HCT116 (cell line): ENCODE data around the gene FSIP1. TPM values are rescaled to one million over a fixed set of nuclear protein-coding genes. Genes with fewer than 3 reads are reported as not detected.

Experiments
- ATAC-seq: fragments of 200-7000 bp; cut with Tn5 transposase; 2 replicates; pipeline ENCODE4 v1.9.1; 2020; ENCODE audit warnings: mild to moderate bottlenecking, moderate library complexity
- BruUV-seq: library from RNA; stranded (reverse); fragments of 400-500 nt; replicated peaks from 2 replicates; lab custom pipeline; 2021; lab: Mats Ljungman, UMichigan
- CTCF ChIA-PET: fragments of 300-600 bp; sonication (Branson Sonifier 250); formaldehyde crosslinking; loops from one replicate; lab custom pipeline; 2021; ENCODE audit warnings: antibody characterized with exemption; lab: Charles Lee
- POLR2A ChIA-PET: fragments of 300-600, 350-600 bp; sonication (Branson Sonifier 250); formaldehyde crosslinking; loops from one replicate; lab custom pipeline; 2021; ENCODE audit warnings: antibody characterized with exemption; lab: Charles Lee
- RAD21 ChIA-PET, 2 experiments: fragments of 300-600 bp; sonication (Branson Sonifier 250); formaldehyde crosslinking; loops; one replicate each; lab custom pipeline; 2023; ENCODE audit warnings: low total read pairs in 2 of 2; ENCODE audit not compliant: uncharacterized antibody in 2 of 2, unreplicated experiment in 2 of 2, low non-redundant PET in 1 of 2; lab: Charles Lee
- DNase-seq: peaks from one replicate; pipeline ENCODE4 v3.0.0-alpha.2; 2010; ENCODE audit warnings: low read depth, low spot score
- H2AFZ ChIP-seq: fragments of 200-600 bp; shearing (Covaris generic), sonication (generic); 2 replicates; pipeline ENCODE4 v1.6.1; 2017; ENCODE audit warnings: low read depth, mixed run types, mixed read lengths, antibody characterized with exemption, low read length; ENCODE audit not compliant: poor library complexity, severe bottlenecking
- H3K27ac ChIP-seq: 2 replicates; pipeline ENCODE4 v1.5.1; 2012; ENCODE audit warnings: low read depth, low read length
- H3K27me3 ChIP-seq: fragments of 200-600 bp; sonication (generic); 2 replicates; pipeline ENCODE4 v1.6.1; 2016; ENCODE audit warnings: mixed run types, low read length, mixed read lengths; ENCODE audit not compliant: insufficient read depth
- H3K36me3 ChIP-seq, 2 experiments: fragments of 200-500 bp in 1 of 2; fragments of 200-600 bp in 1 of 2; sonication (Bioruptor generic) in 1 of 2; sonication (generic) in 1 of 2; 2 replicates each; pipeline versions ENCODE4 v1.5.1 to v1.6.1; 2014 to 2016; ENCODE audit warnings: low read length in 2 of 2, inconsistent platforms in 1 of 2, mixed read lengths in 1 of 2, mixed run types in 1 of 2; ENCODE audit not compliant: insufficient read depth in 2 of 2, control insufficient read depth in 1 of 2
- H3K4me1 ChIP-seq, 2 experiments: fragments of 200-600 bp in 1 of 2; sonication (generic) in 1 of 2; 2 replicates each; pipeline versions ENCODE4 v1.5.1 to v1.6.1; 2012 to 2017; ENCODE audit warnings: low read length in 2 of 2, inconsistent platforms in 1 of 2, mild to moderate bottlenecking in 1 of 2, mixed read lengths in 1 of 2, mixed run types in 1 of 2, moderate library complexity in 1 of 2; ENCODE audit not compliant: insufficient read depth in 2 of 2, control insufficient read depth in 1 of 2
- H3K4me2 ChIP-seq: fragments of 200-600 bp; sonication (generic); 2 replicates; pipeline ENCODE4 v1.6.1; 2017; ENCODE audit warnings: mixed run types, low read length, mixed read lengths
- H3K4me3 ChIP-seq, 2 experiments: fragments of 200-600 bp in 1 of 2; sonication (generic) in 1 of 2; replicated peaks in 1 of 2; 2 replicates each; pipeline ENCODE4 v1.5.1; 2011 to 2016; ENCODE audit warnings: low read length in 2 of 2, control low read depth in 1 of 2, low read depth in 1 of 2, mild to moderate bottlenecking in 1 of 2, mixed read lengths in 1 of 2, mixed run types in 1 of 2
- H3K79me2 ChIP-seq: fragments of 200-600 bp; sonication (generic); 2 replicates; pipeline ENCODE4 v1.6.1; 2017; ENCODE audit warnings: mild to moderate bottlenecking, mixed run types, low read length, moderate library complexity, mixed read lengths; ENCODE audit not compliant: insufficient read depth
- H3K9ac ChIP-seq: fragments of 200-600 bp; sonication (generic); 2 replicates; pipeline ENCODE4 v1.6.1; 2016; ENCODE audit warnings: low read length, mixed read lengths
- H3K9me2 ChIP-seq: fragments of 200-600 bp; sonication (generic), shearing (Covaris generic); 2 replicates; pipeline ENCODE4 v1.6.1; 2017; ENCODE audit warnings: mixed run types, mild to moderate bottlenecking, moderate library complexity; ENCODE audit not compliant: insufficient read depth
- H3K9me3 ChIP-seq, 2 experiments: fragments of 200-500 bp in 1 of 2; fragments of 200-600 bp in 1 of 2; sonication (Bioruptor generic) in 1 of 2; sonication (generic) in 1 of 2; 2 replicates each; pipeline ENCODE4 v1.6.1; 2014 to 2017; ENCODE audit warnings: low read length in 2 of 2, mixed read lengths in 2 of 2, inconsistent platforms in 1 of 2, low read depth in 1 of 2, mild to moderate bottlenecking in 1 of 2, mixed run types in 1 of 2, moderate library complexity in 1 of 2; ENCODE audit not compliant: control insufficient read depth in 1 of 2, insufficient read depth in 1 of 2
- H4K20me1 ChIP-seq: fragments of 200-600 bp; sonication (generic), shearing (Covaris generic); 2 replicates; pipeline ENCODE4 v1.6.1; 2017; ENCODE audit warnings: mixed run types, mild to moderate bottlenecking, moderate library complexity; ENCODE audit not compliant: insufficient read depth
- EZH2phosphoT487 ChIP-seq: fragments of 200-600 bp; IDR thresholded peaks from 2 replicates; pipeline ENCODE4 v1.6.1; 2018; ENCODE audit warnings: antibody characterized with exemption, borderline replicate concordance
- JUND ChIP-seq: IDR thresholded peaks from 2 replicates; pipeline ENCODE4 v1.6.1; 2012
- SIN3A ChIP-seq: IDR thresholded peaks from 2 replicates; pipeline ENCODE4 v1.6.1; 2012; ENCODE audit warnings: low read depth
- SRF ChIP-seq: IDR thresholded peaks from 2 replicates; pipeline ENCODE4 v1.6.1; 2012; ENCODE audit warnings: low read depth
- ZNF274 ChIP-seq: fragments of 200-500 bp; sonication (Bioruptor generic); IDR thresholded peaks from 2 replicates; pipeline ENCODE4 v1.6.1; 2014; ENCODE audit warnings: mild to moderate bottlenecking, low read depth, low read length, inconsistent platforms
- intact Hi-C: fragments of 100-400 bp; cut with micrococcal nuclease; formaldehyde crosslinking; loops from 2 replicates; pipeline ENCODE4 v1.10.0; 2022
- total RNA-seq: library from RNA; stranded (reverse); gene quantifications from one replicate; pipeline ENCODE4 v1.2.1, GENCODE V29; 2021; ENCODE audit not compliant: unreplicated experiment
- TF ChIP-seq, protein P1 (sequence below): IDR thresholded peaks from 2 replicates; pipeline ENCODE4 v1.6.1; 2012
- TF ChIP-seq, protein P2 (sequence below), 3 experiments: fragments of 200-600 bp in 1 of 3; sonication (generic) in 1 of 3; IDR thresholded peaks in 2 of 3; conservative IDR thresholded peaks in 1 of 3; 2 replicates each; pipeline ENCODE4 v1.5.1; 2012 to 2017; ENCODE audit warnings: low read depth in 2 of 3, low read length in 2 of 3, antibody characterized with exemption in 1 of 3, borderline replicate concordance in 1 of 3, control low read depth in 1 of 3, mild to moderate bottlenecking in 1 of 3, mixed read lengths in 1 of 3, mixed run types in 1 of 3, moderate library complexity in 1 of 3; ENCODE audit not compliant: insufficient read depth in 1 of 3

The FSIP1 gene
- total RNA-seq, 1 experiment from 2014 or later: 0.42 TPM

DNA sequence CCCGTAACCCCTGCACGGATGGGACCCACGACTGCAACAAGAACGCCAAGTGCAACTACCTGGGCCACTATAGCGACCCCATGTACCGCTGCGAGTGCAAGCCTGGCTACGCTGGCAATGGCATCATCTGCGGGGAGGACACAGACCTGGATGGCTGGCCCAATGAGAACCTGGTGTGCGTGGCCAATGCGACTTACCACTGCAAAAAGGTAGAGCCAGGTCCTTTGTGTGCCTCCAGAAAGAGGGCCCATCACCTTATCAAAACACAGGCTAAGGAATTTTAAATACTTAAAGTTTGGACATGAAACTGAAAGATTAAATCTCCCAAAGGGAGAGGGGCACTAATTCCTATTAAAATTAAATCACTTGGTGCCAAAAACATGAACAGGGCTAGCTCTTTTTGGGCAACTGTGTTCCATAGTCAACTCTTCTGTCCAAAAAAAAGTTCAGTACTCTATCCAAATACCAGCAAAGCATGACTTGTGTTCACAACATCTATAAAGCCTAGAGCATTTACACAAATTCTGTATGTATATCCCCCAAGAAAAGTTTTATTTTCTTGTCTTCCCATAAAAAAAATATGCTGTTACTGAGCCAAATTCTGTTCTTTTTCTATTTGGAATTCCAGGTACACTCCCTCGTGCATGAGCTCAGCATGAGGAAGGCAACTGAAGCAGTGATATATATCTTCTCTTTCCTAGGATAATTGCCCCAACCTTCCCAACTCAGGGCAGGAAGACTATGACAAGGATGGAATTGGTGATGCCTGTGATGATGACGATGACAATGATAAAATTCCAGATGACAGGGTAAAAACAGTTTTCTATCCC lies 192.6 kb downstream of the FSIP1 start:
- no peak for DNase-seq
- no TSS peak for BruUV-seq
- Histone ChIP-seq H3K4me1 (no peaks in the 10 kb centered on the region), H3K27ac (no peak overlapping the region), H3K9me3 (no peaks in the 10 kb centered on the region), H3K27me3 (no peaks in the 10 kb centered on the region), H3K4me3 (no peak overlapping the region), H3K9me2 (no peaks in the 10 kb centered on the region), H3K4me2 (no peak overlapping the region), H3K9ac (no peak overlapping the region), H4K20me1 (no peaks in the 10 kb centered on the region), H2AFZ (no peak overlapping the region), H3K36me3 (peaks cover 12 to 42% of the 10 kb centered on the region in 2 experiments; a peak in 3 of 4 replicates), H3K79me2 (no peaks in the 10 kb centered on the region)
- ChIA-PET CTCF (interaction anchor here (2.6 kb wide), 1 partner anchor 10 kb away, joined by 8 read pairs; the partner anchor contains the start of gene THBS1), POLR2A (interaction anchor here (1.4 kb wide), 1 partner anchor 10 kb away, joined by 4 read pairs; the partner anchor contains the start of gene THBS1), RAD21 (no interaction called here)
- ATAC-seq: no peak
- intact Hi-C loops: no loop called here
- TF ChIP-seq SRF (no peak), SIN3A (no peak), EZH2phosphoT487 (no peak), ZNF274 (no peak), JUND (no peak)
- TF ChIP-seq, protein P1, sequence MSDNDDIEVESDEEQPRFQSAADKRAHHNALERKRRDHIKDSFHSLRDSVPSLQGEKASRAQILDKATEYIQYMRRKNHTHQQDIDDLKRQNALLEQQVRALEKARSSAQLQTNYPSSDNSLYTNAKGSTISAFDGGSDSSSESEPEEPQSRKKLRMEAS: no peak
- TF ChIP-seq, protein P2, sequence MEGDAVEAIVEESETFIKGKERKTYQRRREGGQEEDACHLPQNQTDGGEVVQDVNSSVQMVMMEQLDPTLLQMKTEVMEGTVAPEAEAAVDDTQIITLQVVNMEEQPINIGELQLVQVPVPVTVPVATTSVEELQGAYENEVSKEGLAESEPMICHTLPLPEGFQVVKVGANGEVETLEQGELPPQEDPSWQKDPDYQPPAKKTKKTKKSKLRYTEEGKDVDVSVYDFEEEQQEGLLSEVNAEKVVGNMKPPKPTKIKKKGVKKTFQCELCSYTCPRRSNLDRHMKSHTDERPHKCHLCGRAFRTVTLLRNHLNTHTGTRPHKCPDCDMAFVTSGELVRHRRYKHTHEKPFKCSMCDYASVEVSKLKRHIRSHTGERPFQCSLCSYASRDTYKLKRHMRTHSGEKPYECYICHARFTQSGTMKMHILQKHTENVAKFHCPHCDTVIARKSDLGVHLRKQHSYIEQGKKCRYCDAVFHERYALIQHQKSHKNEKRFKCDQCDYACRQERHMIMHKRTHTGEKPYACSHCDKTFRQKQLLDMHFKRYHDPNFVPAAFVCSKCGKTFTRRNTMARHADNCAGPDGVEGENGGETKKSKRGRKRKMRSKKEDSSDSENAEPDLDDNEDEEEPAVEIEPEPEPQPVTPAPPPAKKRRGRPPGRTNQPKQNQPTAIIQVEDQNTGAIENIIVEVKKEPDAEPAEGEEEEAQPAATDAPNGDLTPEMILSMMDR (IDR thresholded peaks at IDR 0.05 in 2 of 3, conservative IDR thresholded peaks at IDR 0.05 in 1 of 3; ENCODE audit: borderline replicate concordance in 1 of 3, insufficient read depth in 1 of 3, low read depth in 2 of 3, low read length in 2 of 3): no peak
